Prostate gland (tissue), 2 donors: ENCODE data around the gene TMEM234. TPM values are rescaled to one million over a fixed set of nuclear protein-coding genes. Genes with fewer than 3 reads are reported as not detected.

ENCODE experiments used
- DNase-seq: peaks from one replicate; pipeline ENCODE4 v3.0.0-alpha.2; 2019; ENCODE audit warnings: low spot score
- H3K27ac ChIP-seq, 2 donors: fragments of 200-600 bp; sonication (generic); 2 replicates each; pipeline ENCODE4 v1.5.1; 2017 to 2019
- H3K27me3 ChIP-seq: fragments of 200-600 bp; sonication (generic); replicated peaks from 2 replicates; pipeline ENCODE4 v1.5.1; 2019; ENCODE audit not compliant: insufficient read depth
- H3K36me3 ChIP-seq, 2 donors: fragments of 200-600 bp; sonication (generic); 1 replicate in 1 of 2; 2 replicates in 1 of 2; pipeline versions ENCODE4 v1.5.1 to v1.8.1; 2017 to 2019
- H3K4me1 ChIP-seq: fragments of 200-600 bp; sonication (generic); replicated peaks from 2 replicates; pipeline ENCODE4 v1.5.1; 2019
- H3K4me3 ChIP-seq, 2 donors: fragments of 200-600 bp; sonication (generic); 2 replicates each; pipeline ENCODE4 v1.5.1; 2017 to 2019
- H3K9me3 ChIP-seq: fragments of 200-600 bp; sonication (generic); 2 replicates; pipeline ENCODE4 v1.5.1; 2017
- CTCF ChIP-seq, 4 experiments: fragments of 200-600 bp in 2 of 4; fragments of 450-650 bp in 2 of 4; sonication (generic) in 2 of 4; IDR thresholded peaks; 1 replicate in 3 of 4; 2 replicates in 1 of 4; pipeline ENCODE4 v1.5.1; 2016 to 2019; ENCODE audit warnings: antibody characterized with exemption in 4 of 4, mild to moderate bottlenecking in 2 of 4, moderate library complexity in 2 of 4
- POLR2A ChIP-seq: fragments of 450-650 bp; IDR thresholded peaks from one replicate; pipeline ENCODE4 v1.6.1; 2016; ENCODE audit warnings: antibody characterized with exemption, mild to moderate bottlenecking
- POLR2AphosphoS5 ChIP-seq: sonication (generic); formaldehyde crosslinking; IDR thresholded peaks from one replicate; pipeline ENCODE4 v1.6.1; 2017; ENCODE audit warnings: antibody characterized with exemption
- WGBS: methylation state at CpG from one replicate; pipeline ENCODE4 v1.1.5; 2018; 5-methylcytosine and 5-hydroxymethylcytosine counted together
- intact Hi-C: fragments of 100-400 bp; cut with DNase I; formaldehyde crosslinking; loops from one replicate; pipeline ENCODE4 v1.14.2; 2022
- total RNA-seq, 2 donors: library from RNA; depleted of rRNA; stranded (reverse); fragments of >200 nt; gene quantifications; one replicate each; pipeline ENCODE4 v1.1.0, GENCODE V29; 2016

TMEM234 gene
- total RNA-seq, 2 donors from 2014 or later = 17.9 to 31.7 TPM

GRCh38 chr1:32181563-32181962, 40.6 kb downstream of the TMEM234 start:
- intact Hi-C loops = loop anchor here (5.0 kb wide), 1 partner anchor 61 kb away; no protein-coding TSS in a partner anchor
- no peak for DNase-seq
- no peak for TF ChIP-seq CTCF (IDR thresholded peaks at IDR 0.05)
- no peak for TF ChIP-seq POLR2A
- TF ChIP-seq POLR2AphosphoS5 = no peak
- WGBS = 63% methylated on average over 5 of the region's 5 CpGs
- Histone ChIP-seq H3K36me3 (no peaks in the 10 kb centered on the region), H3K4me1 (no peaks in the 10 kb centered on the region), H3K27me3 (no peaks in the 10 kb centered on the region), H3K27ac (no peak overlapping the region), H3K9me3 (no peaks in the 10 kb centered on the region), H3K4me3 (no peak overlapping the region)

- H3K9me3 ChIP-seq = no peaks in the 10 kb centered on the region
- intact Hi-C loops = loop anchor here (5.0 kb wide), 1 partner anchor 61 kb away; no protein-coding TSS in a partner anchor
- no peaks in the 10 kb centered on the region for H3K27me3 ChIP-seq
- TF ChIP-seq POLR2A (no peak), CTCF (IDR thresholded peaks at IDR 0.05) (no peak), POLR2AphosphoS5 (no peak)
- H3K27ac ChIP-seq = peak overlapping the region in 1 of 2 donors; percentile 87
- DNase-seq = no peak
- 60% methylated on average over 9 of the region's 9 CpGs for WGBS
- peak overlapping the region in 1 of 2 donors; percentile 59 for H3K4me3 ChIP-seq
- H3K36me3 ChIP-seq = no peaks in the 10 kb centered on the region
- H3K4me1 ChIP-seq = no peaks in the 10 kb centered on the region
Observed at GRCh38 chr1:32181065-32181464, 41.1 kb downstream of the TMEM234 start.

GRCh38 chr1:32180186-32181060, 41.7 kb downstream of the TMEM234 start:
- Histone ChIP-seq H3K27ac (peak overlapping the region; percentile 87 to 89), H3K36me3 (no peaks in the 10 kb centered on the region), H3K4me1 (no peaks in the 10 kb centered on the region), H3K4me3 (peak overlapping the region; percentile 57 to 59), H3K9me3 (no peaks in the 10 kb centered on the region), H3K27me3 (no peaks in the 10 kb centered on the region)
- 3% methylated on average over 35 of the region's 36 CpGs for WGBS
- intact Hi-C loops = loop anchor here (5.0 kb wide), 1 partner anchor 62 kb away; no protein-coding TSS in a partner anchor
- DNase-seq = peak; percentile 31
- TF ChIP-seq POLR2A = no peak
- TF ChIP-seq POLR2AphosphoS5 = no peak
- TF ChIP-seq CTCF (IDR thresholded peaks at IDR 0.05) = no peak

- Histone ChIP-seq H3K4me1 (no peaks in the 10 kb centered on the region), H3K36me3 (no peaks in the 10 kb centered on the region), H3K9me3 (no peaks in the 10 kb centered on the region), H3K27ac (peak within 1 kb of the TSS; percentile 87 to 89), H3K27me3 (no peaks in the 10 kb centered on the region), H3K4me3 (peak within 1 kb of the TSS; percentile 57 to 59)
- peak; percentile 90 for TF ChIP-seq POLR2AphosphoS5
- peak; percentile 41 for TF ChIP-seq POLR2A
- peak in 2 of 4 experiments; percentile 7 to 16 for TF ChIP-seq CTCF (IDR thresholded peaks at IDR 0.05)
- intact Hi-C loops = loop anchor here (5.0 kb wide), 1 partner anchor 63 kb away; no protein-coding TSS in a partner anchor
- DNase-seq = peak; percentile 90
- under 1% methylated on average over 42 of the region's 79 CpGs for WGBS
Observed at GRCh38 chr1:32179443-32180185, 42.5 kb downstream of the TMEM234 start, which contains the start of gene TXLNA. Gene TXLNA (plus strand): TSS chr1:32179675. CDS start chr1:32180346, 671 bp downstream.
